ENCODE measurements around the gene TNN.

TNN gene

GRCh38 chr1:175116210-175116798 is 48.7 kb downstream of the TNN start:
- DNase-seq (ENCODE audit: low spot score), result no peak

DNA sequence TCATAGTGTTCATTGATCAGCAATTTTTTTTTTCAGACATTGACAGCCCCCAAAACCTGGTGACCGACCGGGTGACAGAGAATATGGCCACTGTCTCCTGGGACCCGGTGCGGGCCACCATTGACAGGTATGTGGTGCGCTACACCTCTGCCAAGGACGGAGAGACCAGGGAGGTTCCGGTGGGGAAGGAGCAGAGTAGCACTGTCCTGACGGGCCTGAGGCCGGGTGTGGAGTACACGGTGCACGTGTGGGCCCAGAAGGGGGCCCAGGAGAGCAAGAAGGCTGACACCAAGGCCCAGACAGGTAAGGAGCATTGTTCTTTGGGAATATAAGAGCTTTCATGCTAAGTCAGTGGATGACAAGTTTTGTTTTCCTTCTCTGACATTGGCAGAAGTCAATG is 49.3 kb downstream of the TNN start:
- no peak for DNase-seq (ENCODE audit: low spot score)

GRCh38 chr1:175118375-175119367 is 51.0 kb downstream of the TNN start:
- no peak for DNase-seq (ENCODE audit: low spot score)

- no peak for DNase-seq (ENCODE audit: low spot score)
Measured at GRCh38 chr1:175120511-175120910, 52.9 kb downstream of the TNN start.

DNA sequence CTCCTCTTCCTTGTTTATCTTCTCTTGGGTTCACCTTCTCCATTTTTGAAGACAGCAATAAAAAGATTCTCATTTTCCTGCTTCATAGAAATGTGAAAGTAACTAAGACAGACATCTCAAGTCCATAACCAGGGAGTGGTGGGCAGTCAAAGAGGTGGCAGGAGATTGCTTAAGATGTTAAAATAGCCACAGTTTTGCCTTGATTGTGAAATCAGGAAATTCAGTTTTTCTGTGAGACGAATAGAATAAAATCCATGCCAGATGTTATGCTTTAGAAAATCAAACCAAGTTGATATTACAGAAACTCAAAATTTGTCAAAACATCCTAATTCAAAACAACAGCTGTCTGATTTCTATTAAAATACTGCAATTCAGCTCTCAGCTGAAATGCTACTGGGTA is 57.2 kb downstream of the TNN start:
- DNase-seq (ENCODE audit: low spot score), result no peak

GRCh38 chr1:175126347-175126746 is 58.7 kb downstream of the TNN start:
- DNase-seq (ENCODE audit: low spot score), result no peak

- no peak for DNase-seq (ENCODE audit: low spot score)
Measured at GRCh38 chr1:175127565-175127964, 59.9 kb downstream of the TNN start.

- no peak for DNase-seq (ENCODE audit: low spot score)
Measured at GRCh38 chr1:175128523-175128922, 60.9 kb downstream of the TNN start.

- no peak for DNase-seq (ENCODE audit: low spot score)
Measured at GRCh38 chr1:175129182-175129581, 61.5 kb downstream of the TNN start.

DNA sequence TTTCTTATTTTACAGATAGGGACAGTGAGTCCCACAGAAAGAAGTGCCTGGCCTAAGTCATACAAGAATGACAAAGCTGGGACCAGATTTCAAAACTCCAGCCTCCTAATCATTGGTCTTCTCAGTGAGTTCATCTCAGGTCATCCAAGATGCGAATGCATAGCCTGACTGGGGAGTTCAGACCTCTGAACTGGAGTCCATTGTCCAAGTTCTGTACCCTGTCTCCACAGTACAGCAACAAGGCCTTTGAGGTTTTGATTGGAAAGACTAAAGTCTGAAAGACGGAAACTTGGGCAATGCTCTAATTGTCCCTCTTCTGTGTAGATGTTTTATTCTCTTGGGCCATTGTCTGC is 62.0 kb downstream of the TNN start:
- no peak for DNase-seq (ENCODE audit: low spot score)

- DNase-seq (ENCODE audit: low spot score), result peak; percentile 14
Measured at GRCh38 chr1:175129997-175130648, 62.5 kb downstream of the TNN start.

DNA sequence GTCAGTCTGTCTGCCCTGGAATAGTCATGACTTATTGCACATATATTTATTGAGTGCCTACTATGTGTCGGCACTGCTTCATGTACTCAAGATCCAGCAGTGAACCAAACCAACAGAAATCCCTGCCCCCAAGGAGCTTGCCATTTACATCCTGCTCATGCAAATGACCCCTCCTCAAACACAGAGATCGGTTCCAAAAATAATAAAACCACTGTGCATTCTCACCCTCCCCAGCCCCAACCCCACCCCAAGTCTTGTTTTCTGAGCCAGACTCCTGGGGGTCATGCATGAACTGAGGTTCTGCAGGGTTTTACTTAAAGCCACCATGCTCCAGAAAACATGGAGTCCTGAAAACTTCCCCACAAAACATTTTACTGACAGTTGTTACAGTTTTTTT is 63.0 kb downstream of the TNN start:
- no peak for DNase-seq (ENCODE audit: low spot score)

- no peak for DNase-seq (ENCODE audit: low spot score)
Measured at GRCh38 chr1:175131095-175131494, 63.5 kb downstream of the TNN start.

DNA sequence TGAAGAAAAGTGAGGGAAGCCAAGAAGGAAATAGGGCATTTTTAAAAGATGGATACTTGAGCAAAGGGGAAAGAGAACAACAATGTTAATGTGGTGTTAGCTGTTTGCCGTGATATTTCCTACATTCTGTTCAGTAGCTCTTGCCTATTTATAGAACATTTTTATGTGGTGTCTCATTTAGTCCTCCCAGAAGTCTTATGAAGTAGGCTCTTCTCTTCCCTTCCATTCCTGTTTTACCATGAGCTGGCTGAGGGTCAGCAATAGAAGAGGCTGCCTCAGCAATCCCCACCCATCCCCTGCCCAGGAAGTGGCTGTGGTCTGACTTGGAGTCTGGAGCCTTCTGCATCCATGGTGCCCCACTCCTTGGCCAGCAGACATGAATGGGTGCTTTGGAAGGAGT is 64.8 kb downstream of the TNN start:
- DNase-seq (ENCODE audit: low spot score), result no peak

- no peak for DNase-seq (ENCODE audit: low spot score)
Measured at GRCh38 chr1:175133673-175134435, 66.2 kb downstream of the TNN start.

GRCh38 chr1:175134500-175134899 is 66.9 kb downstream of the TNN start:
- no peak for DNase-seq (ENCODE audit: low spot score)

DNA sequence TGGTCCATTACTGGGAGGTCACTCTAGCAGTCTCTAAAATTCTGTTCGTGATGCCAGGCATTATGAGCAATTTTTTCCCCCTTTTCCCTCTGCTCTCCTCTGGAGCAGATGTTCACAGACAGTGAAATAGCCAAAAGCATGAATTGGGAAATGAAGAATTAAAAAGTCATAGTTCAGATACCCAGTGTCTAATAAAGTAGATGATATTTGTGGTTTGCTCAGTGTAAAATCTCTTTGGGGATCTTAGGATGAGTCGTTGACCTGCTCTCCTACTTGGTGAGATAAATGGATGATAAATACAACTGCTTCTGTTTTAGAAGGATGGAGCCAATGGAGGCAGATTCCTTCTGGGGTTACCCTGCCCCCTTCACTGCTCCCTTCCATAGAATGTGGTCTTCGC is 68.6 kb downstream of the TNN start:
- DNase-seq (ENCODE audit: low spot score), result no peak

- no peak for DNase-seq (ENCODE audit: low spot score)
Measured at GRCh38 chr1:175137369-175137768, 69.7 kb downstream of the TNN start.

DNA sequence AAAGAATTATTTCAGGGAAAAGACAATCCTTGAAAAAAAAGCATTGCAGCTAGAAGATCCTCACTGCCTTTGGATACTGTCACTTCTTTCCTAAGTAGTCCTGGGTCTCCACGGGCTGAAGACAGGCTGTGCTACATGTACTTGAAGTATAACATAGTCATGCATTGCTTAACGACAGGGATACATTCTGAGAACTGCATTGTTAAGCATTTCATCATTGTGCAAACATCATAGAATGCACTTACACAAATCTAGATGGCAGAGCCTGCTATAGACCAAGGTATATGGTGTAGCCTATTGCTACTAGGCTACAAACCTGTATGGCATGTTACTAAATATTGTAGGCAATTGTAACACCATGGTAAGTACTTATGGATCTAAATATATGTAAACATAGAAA is 70.9 kb downstream of the TNN start:
- DNase-seq (ENCODE audit: low spot score), result no peak

GRCh38 chr1:175145899-175146528 is 78.4 kb downstream of the TNN start:
- no peak for DNase-seq (ENCODE audit: low spot score)

- DNase-seq (ENCODE audit: low spot score), result peak; percentile 13
Measured at GRCh38 chr1:175146529-175147213, 79.0 kb downstream of the TNN start.

Data from globus pallidus (tissue), 1 donor.